H9 (cell line): ENCODE data around the gene FADS1. TPM values are rescaled to one million over a fixed set of nuclear protein-coding genes. Genes with fewer than 3 reads are reported as not detected.

Source experiments
- DNase-seq: peaks from one replicate; pipeline ENCODE4 v3.0.0-alpha.2; 2017
- H2AFZ ChIP-seq: one replicate; pipeline ENCODE4 v1.6.1; 2013; ENCODE audit warnings: mild to moderate bottlenecking, low read length, control low read depth, moderate library complexity
- H2AK5ac ChIP-seq: 2 replicates; pipeline ENCODE4 v1.6.1; 2013; ENCODE audit warnings: low read length, control low read depth, mixed read lengths; ENCODE audit not compliant: insufficient read length
- H2BK120ac ChIP-seq: one replicate; pipeline ENCODE4 v1.6.1; 2013; ENCODE audit warnings: low read depth, mild to moderate bottlenecking, low read length, control low read depth, inconsistent platforms; ENCODE audit not compliant: poor library complexity, severe bottlenecking
- H2BK12ac ChIP-seq: 2 replicates; pipeline ENCODE4 v1.6.1; 2013; ENCODE audit warnings: low read length, control low read depth, mixed read lengths, low read depth; ENCODE audit not compliant: insufficient read length
- H2BK15ac ChIP-seq: 2 replicates; pipeline ENCODE4 v1.6.1; 2013; ENCODE audit warnings: low read depth, low read length, control low read depth
- H2BK20ac ChIP-seq: one replicate; pipeline ENCODE4 v1.6.1; 2013; ENCODE audit warnings: low read depth, mild to moderate bottlenecking, low read length, control low read depth, inconsistent platforms; ENCODE audit not compliant: poor library complexity, severe bottlenecking
- H2BK5ac ChIP-seq: 2 replicates; pipeline ENCODE4 v1.6.1; 2013; ENCODE audit warnings: low read length, control low read depth, mixed read lengths; ENCODE audit not compliant: insufficient read length
- H3K14ac ChIP-seq: 2 replicates; pipeline ENCODE4 v1.6.1; 2013; ENCODE audit warnings: low read length, control low read depth; ENCODE audit not compliant: insufficient read depth
- H3K18ac ChIP-seq: 2 replicates; pipeline ENCODE4 v1.6.1; 2013; ENCODE audit warnings: low read depth, mild to moderate bottlenecking, mixed read lengths, low read length, control low read depth; ENCODE audit not compliant: insufficient read length
- H3K23ac ChIP-seq: 2 replicates; pipeline ENCODE4 v1.6.1; 2013; ENCODE audit warnings: low read length, control low read depth, mixed read lengths, low read depth; ENCODE audit not compliant: insufficient read length
- H3K23me2 ChIP-seq: 2 replicates; pipeline ENCODE4 v1.6.1; 2013; ENCODE audit warnings: low read depth, mild to moderate bottlenecking, mixed read lengths, low read length, control low read depth; ENCODE audit not compliant: insufficient read length, poor library complexity, severe bottlenecking
- H3K27ac ChIP-seq: 2 replicates; pipeline ENCODE4 v1.5.1; 2013; ENCODE audit warnings: low read length, control low read depth, mixed read lengths, low read depth; ENCODE audit not compliant: insufficient read length
- H3K27me3 ChIP-seq: 2 replicates; pipeline ENCODE4 v1.6.1; 2013; ENCODE audit warnings: low read length, control low read depth, inconsistent platforms; ENCODE audit not compliant: insufficient read depth
- H3K4ac ChIP-seq: 2 replicates; pipeline ENCODE4 v1.6.1; 2013; ENCODE audit warnings: low read depth, mild to moderate bottlenecking, control low read depth, inconsistent platforms, low read length, moderate library complexity
- H3K4me1 ChIP-seq: 2 replicates; pipeline ENCODE4 v1.6.1; 2013; ENCODE audit warnings: low read length, control low read depth, inconsistent platforms; ENCODE audit not compliant: insufficient read depth
- H3K4me2 ChIP-seq: 2 replicates; pipeline ENCODE4 v1.6.1; 2013; ENCODE audit warnings: low read length, control low read depth, mixed read lengths; ENCODE audit not compliant: insufficient read length, insufficient read depth
- H3K56ac ChIP-seq: 2 replicates; pipeline ENCODE4 v1.6.1; 2013; ENCODE audit warnings: low read depth, mild to moderate bottlenecking, mixed read lengths, low read length, control low read depth; ENCODE audit not compliant: insufficient read length
- H3K79me1 ChIP-seq: 2 replicates; pipeline ENCODE4 v1.6.1; 2013; ENCODE audit warnings: low read depth, mild to moderate bottlenecking, moderate library complexity, low read length, control low read depth, inconsistent platforms; ENCODE audit not compliant: insufficient read depth, poor library complexity, severe bottlenecking
- H3K79me2 ChIP-seq: 2 replicates; pipeline ENCODE4 v1.6.1; 2013; ENCODE audit warnings: low read length, control low read depth, inconsistent platforms; ENCODE audit not compliant: insufficient read depth
- H3K9ac ChIP-seq: 2 replicates; pipeline ENCODE4 v1.6.1; 2013; ENCODE audit warnings: low read length, control low read depth, mixed read lengths; ENCODE audit not compliant: insufficient read length; ENCODE audit errors: extremely low read depth
- H3K9me3 ChIP-seq: one replicate; pipeline ENCODE4 v1.6.1; 2013; ENCODE audit warnings: low read depth, low read length, inconsistent platforms; ENCODE audit not compliant: control insufficient read depth
- H3T11ph ChIP-seq: one replicate; pipeline ENCODE4 v1.6.1; 2013; ENCODE audit warnings: mild to moderate bottlenecking, low read length, control low read depth, inconsistent platforms
- H4K20me1 ChIP-seq: one replicate; pipeline ENCODE4 v1.6.1; 2013; ENCODE audit not compliant: control insufficient read depth, insufficient read length, insufficient read depth
- H4K5ac ChIP-seq: 2 replicates; pipeline ENCODE4 v1.6.1; 2013; ENCODE audit warnings: low read depth, mild to moderate bottlenecking, mixed read lengths, low read length, control low read depth; ENCODE audit not compliant: insufficient read length
- H4K8ac ChIP-seq: replicated peaks from 2 replicates; pipeline ENCODE4 v1.6.1; 2013; ENCODE audit warnings: low read length, control low read depth, mixed read lengths, low read depth; ENCODE audit not compliant: insufficient read length
- H4K91ac ChIP-seq: 2 replicates; pipeline ENCODE4 v1.6.1; 2013; ENCODE audit warnings: low read depth, mild to moderate bottlenecking, moderate library complexity, mixed read lengths, low read length, control low read depth; ENCODE audit not compliant: insufficient read length
- H3K27ac Mint-ChIP-seq, 3 experiments: 2 replicates in 2 of 3; 3 replicates in 1 of 3; pipeline ENCODE4 v1.8.0; 2020 to 2021; ENCODE audit warnings: mixed read lengths in 3 of 3, mild to moderate bottlenecking in 1 of 3, moderate library complexity in 1 of 3
- H3K27me3 Mint-ChIP-seq: 2 replicates; pipeline ENCODE4 v1.8.0; 2021; ENCODE audit warnings: low read depth, mild to moderate bottlenecking, moderate library complexity, mixed read lengths
- H3K36me3 Mint-ChIP-seq, 3 experiments: 2 replicates in 2 of 3; 3 replicates in 1 of 3; pipeline ENCODE4 v1.8.0; 2020 to 2021; ENCODE audit warnings: low read depth in 3 of 3, mixed read lengths in 3 of 3; ENCODE audit not compliant: insufficient read depth in 1 of 3
- H3K4me1 Mint-ChIP-seq, 2 experiments: 2 replicates each; pipeline ENCODE4 v1.8.0; 2020; ENCODE audit warnings: mixed read lengths in 2 of 2
- H3K4me3 Mint-ChIP-seq, 2 experiments: 2 replicates in 1 of 2; 3 replicates in 1 of 2; pipeline ENCODE4 v1.8.0; 2020 to 2021; ENCODE audit warnings: mild to moderate bottlenecking in 2 of 2, mixed read lengths in 2 of 2, moderate library complexity in 1 of 2
- H3K9me3 Mint-ChIP-seq, 2 experiments: 2 replicates in 1 of 2; 3 replicates in 1 of 2; pipeline ENCODE4 v1.8.0; 2020; ENCODE audit warnings: mild to moderate bottlenecking in 2 of 2, mixed read lengths in 2 of 2, moderate library complexity in 1 of 2
- WGBS: extraction: QIAGEN DNeasy Blood & Tissue Kit; methylation state at CpG from one replicate; pipeline ENCODE4 v1.1.7; 2013; ENCODE audit warnings: missing lambda C conversion rate, low lambda C conversion rate, mixed read lengths; ENCODE audit not compliant: insufficient read length; ENCODE audit errors: extremely low coverage; 5-methylcytosine and 5-hydroxymethylcytosine counted together
- total RNA-seq: library from RNA; stranded (reverse); gene quantifications from 2 replicates; pipeline ENCODE4 v1.2.1, GENCODE V29; 2021
- TF ChIP-seq, protein P1 (sequence below): fragments of 200-600 bp; sonication (generic); conservative IDR thresholded peaks from 3 replicates; pipeline ENCODE4 v1.8.0; 2021; ENCODE audit warnings: antibody characterized with exemption, mild to moderate bottlenecking

FADS1 gene
- total RNA-seq, 1 experiment from 2014 or later = 125 TPM

DNA sequence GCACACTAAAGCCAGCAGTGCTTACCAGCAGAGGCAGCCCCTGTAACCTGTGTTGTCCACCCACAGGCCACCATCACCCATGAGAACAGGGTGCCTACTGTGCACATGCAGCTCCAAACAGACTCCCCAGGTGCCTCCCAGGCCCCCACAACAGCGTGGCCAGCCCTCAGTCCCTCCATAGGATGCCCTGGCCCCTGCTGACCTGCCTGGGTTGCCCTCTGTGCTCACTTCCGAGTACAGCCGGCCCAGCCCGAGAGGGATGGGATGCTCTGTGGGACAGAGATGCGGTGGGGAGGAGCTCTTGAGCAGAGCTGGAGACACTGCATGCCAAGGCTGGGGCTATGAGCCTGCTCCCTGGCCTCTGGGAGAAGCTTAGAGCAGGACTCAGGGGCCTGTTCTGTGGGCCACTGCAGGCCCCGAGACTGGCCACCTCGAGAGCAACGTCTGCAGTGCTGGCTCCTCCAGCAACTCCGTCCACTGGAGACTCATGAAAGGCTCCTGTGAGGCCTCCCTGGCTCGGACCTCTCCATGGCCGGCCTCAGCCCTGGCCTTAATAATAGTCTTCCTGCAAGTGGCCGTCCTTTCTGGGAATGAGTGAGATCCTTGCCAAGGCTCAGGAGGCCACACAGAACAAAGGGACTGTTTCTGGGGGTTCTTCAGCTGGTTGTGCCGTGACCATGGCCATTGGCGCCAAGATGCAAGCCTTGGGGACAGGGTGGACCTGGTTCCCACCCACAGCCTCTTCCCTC is 38.3 kb upstream of the FADS1 start:
- Histone ChIP-seq H3K4me2 (no peak overlapping the region), H3K27ac (no peak overlapping the region), H2BK5ac (no peak overlapping the region), H3K18ac (no peak overlapping the region), H3K4ac (no peak overlapping the region), H3K9me3 (no peaks in the 10 kb centered on the region), H3K23ac (no peak overlapping the region), H3T11ph (no peak overlapping the region), H2BK12ac (no peak overlapping the region), H4K91ac (no peak overlapping the region), H3K23me2 (no peaks in the 10 kb centered on the region), H3K27me3 (no peaks in the 10 kb centered on the region), H2AFZ (no peak overlapping the region), H2BK120ac (no peak overlapping the region), H3K56ac (no peak overlapping the region), H2BK20ac (no peak overlapping the region), H3K9ac (no peak overlapping the region), H4K20me1 (no peaks in the 10 kb centered on the region), H3K4me1 (no peaks in the 10 kb centered on the region), H3K79me2 (no peaks in the 10 kb centered on the region), H3K79me1 (no peaks in the 10 kb centered on the region), H3K14ac (no peak overlapping the region; the same call in 1 of the 2 replicates), H2AK5ac (no peak overlapping the region), H4K8ac (peak overlapping the region; percentile 33), H4K5ac (no peak overlapping the region), H2BK15ac (no peak overlapping the region)
- Mint-ChIP-seq H3K27ac (peak overlapping the region in 2 of 3 experiments; percentile 65 to 76; a peak in 1 of 7 replicates), H3K27me3 (no peaks in the 10 kb centered on the region), H3K4me3 (no peak overlapping the region), H3K4me1 (no peaks in the 10 kb centered on the region), H3K9me3 (no peaks in the 10 kb centered on the region; a peak in 1 of 5 replicates), H3K36me3 (peaks cover 55 to 81% (median 71%) of the 10 kb centered on the region in 3 experiments)
- DNase-seq = no peak
- WGBS = no CpG with 5 or more reads among the region's 14 CpGs
- TF ChIP-seq, protein P1, sequence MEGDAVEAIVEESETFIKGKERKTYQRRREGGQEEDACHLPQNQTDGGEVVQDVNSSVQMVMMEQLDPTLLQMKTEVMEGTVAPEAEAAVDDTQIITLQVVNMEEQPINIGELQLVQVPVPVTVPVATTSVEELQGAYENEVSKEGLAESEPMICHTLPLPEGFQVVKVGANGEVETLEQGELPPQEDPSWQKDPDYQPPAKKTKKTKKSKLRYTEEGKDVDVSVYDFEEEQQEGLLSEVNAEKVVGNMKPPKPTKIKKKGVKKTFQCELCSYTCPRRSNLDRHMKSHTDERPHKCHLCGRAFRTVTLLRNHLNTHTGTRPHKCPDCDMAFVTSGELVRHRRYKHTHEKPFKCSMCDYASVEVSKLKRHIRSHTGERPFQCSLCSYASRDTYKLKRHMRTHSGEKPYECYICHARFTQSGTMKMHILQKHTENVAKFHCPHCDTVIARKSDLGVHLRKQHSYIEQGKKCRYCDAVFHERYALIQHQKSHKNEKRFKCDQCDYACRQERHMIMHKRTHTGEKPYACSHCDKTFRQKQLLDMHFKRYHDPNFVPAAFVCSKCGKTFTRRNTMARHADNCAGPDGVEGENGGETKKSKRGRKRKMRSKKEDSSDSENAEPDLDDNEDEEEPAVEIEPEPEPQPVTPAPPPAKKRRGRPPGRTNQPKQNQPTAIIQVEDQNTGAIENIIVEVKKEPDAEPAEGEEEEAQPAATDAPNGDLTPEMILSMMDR = no peak
